Activated naive CD8-positive, alpha-beta T cell treated with anti-CD3 and anti-CD28 coated beads, Interleukin-2, amount 50 U/mL, for 24 hours (primary cell): ENCODE measurements around the gene PACSIN1.

Source experiments
- ATAC-seq: fragments of 150-1000 bp; cut with Tn5 transposase; one replicate; pipeline ENCODE4 v1.10.0; 2021
- DNase-seq: peaks from one replicate; pipeline ENCODE4 v3.0.0; 2021
- H3K27ac Mint-ChIP-seq: one replicate; pipeline ENCODE4 v1.8.0; 2021; ENCODE audit warnings: mild to moderate bottlenecking, mixed read lengths
- H3K27me3 Mint-ChIP-seq: one replicate; pipeline ENCODE4 v1.8.0; 2021; ENCODE audit warnings: mixed read lengths
- H3K36me3 Mint-ChIP-seq: one replicate; pipeline ENCODE4 v1.8.0; 2021; ENCODE audit warnings: low read depth, mixed read lengths
- H3K4me1 Mint-ChIP-seq: one replicate; pipeline ENCODE4 v1.8.0; 2021; ENCODE audit warnings: mixed read lengths
- H3K4me3 Mint-ChIP-seq: one replicate; pipeline ENCODE4 v1.8.0; 2021; ENCODE audit warnings: mild to moderate bottlenecking, moderate library complexity, mixed read lengths
- H3K9me3 Mint-ChIP-seq: one replicate; pipeline ENCODE4 v1.8.0; 2021; ENCODE audit warnings: mixed read lengths

Gene PACSIN1

DNA sequence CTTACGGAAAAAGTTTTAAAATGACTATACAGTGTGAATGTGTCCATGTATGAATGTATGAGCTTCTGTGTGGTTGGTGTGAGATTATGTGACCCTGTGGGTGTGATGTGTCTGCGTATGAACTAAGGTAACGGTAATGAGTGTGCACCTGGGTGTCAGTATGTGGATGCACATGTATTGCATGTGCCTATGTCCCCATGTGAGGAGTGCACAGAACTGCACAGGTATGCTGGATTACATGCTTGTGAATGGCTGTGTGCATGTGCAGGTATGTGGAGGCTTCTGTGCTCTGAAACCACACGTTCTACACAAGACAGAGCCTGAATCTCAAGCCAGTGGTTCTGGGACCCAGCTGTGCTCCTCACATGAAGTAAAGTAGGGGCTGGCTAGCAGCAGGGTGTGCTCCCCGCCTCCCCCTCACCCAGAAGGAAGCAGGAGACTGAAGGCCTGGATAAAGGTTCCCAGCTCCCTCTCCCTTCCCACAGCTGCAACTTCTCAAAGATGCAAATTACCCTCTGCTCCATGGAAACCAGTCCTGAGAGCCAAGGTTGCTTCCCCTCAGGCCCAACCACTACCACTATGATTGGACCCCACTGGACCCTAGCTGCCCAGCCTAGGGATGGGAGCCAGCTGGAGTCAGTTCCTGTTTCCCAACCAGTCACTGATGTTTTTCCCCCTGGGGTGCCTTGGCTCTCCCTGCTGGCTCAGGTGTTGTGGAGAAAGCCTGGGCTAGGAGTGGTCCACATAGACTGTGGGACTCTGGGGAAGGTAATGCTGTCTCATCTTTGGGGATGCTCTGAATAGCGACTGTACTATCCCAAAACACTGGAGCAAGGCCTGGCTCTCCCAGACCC, 115.1 kb downstream of the PACSIN1 start:
- no peak overlapping the region for H3K4me3 Mint-ChIP-seq
- H3K4me1 Mint-ChIP-seq, result no peaks in the 10 kb centered on the region
- H3K9me3 Mint-ChIP-seq, result no peaks in the 10 kb centered on the region
- no peak overlapping the region for H3K27ac Mint-ChIP-seq
- no peaks in the 10 kb centered on the region for H3K36me3 Mint-ChIP-seq
- H3K27me3 Mint-ChIP-seq, result no peaks in the 10 kb centered on the region
- ATAC-seq (no peak), DNase-seq (no peak)

DNA sequence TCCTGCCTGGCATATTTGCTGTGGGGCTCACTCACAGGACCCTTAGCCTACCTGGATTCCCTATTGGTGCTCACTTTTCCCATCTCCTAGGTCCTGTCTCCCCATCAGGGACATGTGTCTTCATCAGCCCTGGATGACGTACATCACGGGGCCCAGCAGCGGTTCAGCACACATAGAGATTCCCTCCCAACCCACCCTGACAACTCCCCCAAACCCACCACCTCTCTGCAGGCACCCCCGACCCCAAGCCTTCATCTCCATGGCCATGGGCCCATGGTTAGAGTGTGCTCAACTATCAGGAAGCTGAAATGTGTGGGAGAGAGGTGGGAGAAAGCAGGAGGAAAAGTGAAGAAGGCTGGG, 115.7 kb downstream of the PACSIN1 start:
- Mint-ChIP-seq H3K27me3 (no peaks in the 10 kb centered on the region), H3K4me3 (no peak overlapping the region), H3K36me3 (no peaks in the 10 kb centered on the region), H3K27ac (no peak overlapping the region), H3K4me1 (no peaks in the 10 kb centered on the region), H3K9me3 (no peaks in the 10 kb centered on the region)
- ATAC-seq (no peak), DNase-seq (no peak)

DNA sequence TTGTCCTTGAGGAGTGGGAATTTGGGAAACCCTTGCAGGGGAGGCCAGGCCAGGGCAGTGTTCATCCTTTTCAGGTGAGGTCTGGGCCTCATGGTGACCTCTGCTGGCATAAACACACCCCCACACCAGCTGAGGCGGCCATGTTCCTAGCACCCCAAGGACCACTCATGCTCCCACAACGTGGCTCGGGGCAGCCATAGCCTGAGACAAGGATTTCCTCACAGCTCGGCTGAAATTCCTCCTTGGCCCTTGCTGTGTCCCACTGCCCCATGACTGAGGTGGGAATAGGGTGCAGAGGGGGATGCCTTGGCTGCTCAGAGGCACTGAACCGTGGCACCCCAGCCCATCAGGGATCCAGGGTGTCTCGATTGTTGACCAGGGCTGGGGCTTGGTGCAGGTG, 117.6 kb downstream of the PACSIN1 start:
- no peaks in the 10 kb centered on the region for H3K36me3 Mint-ChIP-seq
- H3K9me3 Mint-ChIP-seq, result no peaks in the 10 kb centered on the region
- no peaks in the 10 kb centered on the region for H3K27me3 Mint-ChIP-seq
- ATAC-seq, result no peak
- no peaks in the 10 kb centered on the region for H3K4me1 Mint-ChIP-seq
- no peak overlapping the region for H3K27ac Mint-ChIP-seq
- DNase-seq, result peak; percentile 8
- H3K4me3 Mint-ChIP-seq, result no peak overlapping the region

DNA sequence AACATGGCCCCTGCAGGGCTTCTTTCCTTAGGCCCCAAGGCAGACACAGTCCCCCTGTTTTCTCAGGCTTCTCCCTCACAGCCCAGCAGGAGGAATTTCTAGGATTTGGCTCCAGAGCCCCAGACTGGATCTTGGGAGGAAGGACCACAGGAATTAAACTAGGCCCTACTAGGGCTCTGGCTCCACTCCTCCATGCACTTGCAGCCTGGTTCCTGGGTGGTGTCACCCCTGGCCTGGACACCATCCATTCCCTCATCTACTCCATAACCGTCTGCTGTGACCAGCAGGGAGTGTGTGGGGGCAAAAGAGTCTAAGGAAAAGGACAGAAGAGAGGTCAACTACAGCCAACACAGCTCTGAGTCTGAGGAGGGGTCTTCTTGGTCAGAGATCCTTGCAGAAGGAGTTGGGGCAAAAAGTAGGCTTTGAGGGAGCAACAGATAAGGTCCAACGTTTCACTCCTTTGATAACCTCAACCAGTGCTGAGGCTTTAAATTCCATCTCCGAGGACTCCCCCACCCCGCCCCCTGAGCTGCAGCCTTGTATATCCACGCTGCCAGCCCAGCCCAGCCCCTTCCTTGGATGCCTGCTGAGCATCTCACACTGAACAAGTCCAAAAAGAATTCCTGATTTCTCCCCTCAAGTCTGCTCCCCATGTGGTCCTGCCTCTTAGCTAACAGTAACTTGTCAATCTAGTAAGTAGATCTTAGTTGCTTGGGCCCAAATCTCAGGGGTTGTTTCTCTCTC, 118.2 kb downstream of the PACSIN1 start:
- H3K4me1 Mint-ChIP-seq, result no peaks in the 10 kb centered on the region
- no peak for DNase-seq
- H3K4me3 Mint-ChIP-seq, result no peak overlapping the region
- no peaks in the 10 kb centered on the region for H3K9me3 Mint-ChIP-seq
- no peak overlapping the region for H3K27ac Mint-ChIP-seq
- no peaks in the 10 kb centered on the region for H3K36me3 Mint-ChIP-seq
- ATAC-seq, result no peak
- no peaks in the 10 kb centered on the region for H3K27me3 Mint-ChIP-seq

DNA sequence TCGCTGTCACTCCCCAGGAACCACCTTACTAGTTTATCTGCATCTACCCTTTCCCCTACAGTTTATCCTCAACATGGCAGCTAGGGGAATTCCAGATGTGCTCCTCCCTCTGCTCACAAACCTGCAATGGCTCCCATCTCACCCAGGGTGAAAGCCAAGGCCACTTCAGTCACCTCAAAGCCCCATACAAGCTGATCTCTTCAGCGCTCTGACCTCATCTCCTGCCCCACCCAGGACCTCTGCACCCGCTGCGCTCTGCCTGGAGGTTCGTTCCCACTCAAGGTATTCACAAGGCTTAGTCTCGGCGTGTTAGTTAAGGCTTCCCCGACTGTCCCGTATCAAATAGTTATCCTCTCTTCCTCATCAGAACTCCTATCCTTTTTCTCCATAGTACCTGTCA, 118.8 kb downstream of the PACSIN1 start:
- no peaks in the 10 kb centered on the region for H3K9me3 Mint-ChIP-seq
- no peaks in the 10 kb centered on the region for H3K27me3 Mint-ChIP-seq
- ATAC-seq (no peak), DNase-seq (no peak)
- no peak overlapping the region for H3K27ac Mint-ChIP-seq
- no peaks in the 10 kb centered on the region for H3K36me3 Mint-ChIP-seq
- H3K4me3 Mint-ChIP-seq, result no peak overlapping the region
- peaks cover 2% of the 10 kb centered on the region for H3K4me1 Mint-ChIP-seq
